HG03442 (cell line): ENCODE results near the gene METTL17.
A peak's percentile ranks its signal among the peaks of the same experiment; 100 is the strongest.
"Not testable (repeated sequence)": the region's sequence is repeated elsewhere in the genome, so short reads cannot be mapped to it uniquely, and the experiment has no call there.

Experiments used
- ATAC-seq: cut with Tn5 transposase; IDR thresholded peaks from one replicate; pipeline ENCODE4 v1.9.1; 2021; ENCODE audit warnings: mild to moderate bottlenecking, moderate library complexity; ENCODE audit not compliant: unreplicated experiment

METTL17 gene

GRCh38 chr14:20989787-20990600 lies at the start of gene METTL17:
METTL17 (plus strand) TSS chr14:20989980; CDS start chr14:20990003, 23 bp downstream.
- peak; percentile 97 for ATAC-seq

- not testable (repeated sequence) for ATAC-seq
Measured at GRCh38 chr14:20945146-20945545, 44.6 kb upstream of the METTL17 start.

GRCh38 chr14:20946707-20947106 lies 43.1 kb upstream of the METTL17 start:
- not testable (repeated sequence) for ATAC-seq

- ATAC-seq, result not testable (repeated sequence)
Measured at GRCh38 chr14:20954736-20955537, 34.8 kb upstream of the METTL17 start, which contains the start of gene RNASE2. RNASE2 (plus strand) TSS chr14:20955487; CDS start chr14:20955772, 285 bp downstream.

GRCh38 chr14:20955538-20955873 lies 34.3 kb upstream of the METTL17 start:
- not testable (repeated sequence) for ATAC-seq

GRCh38 chr14:20956376-20956976 lies 33.3 kb upstream of the METTL17 start:
- no peak for ATAC-seq

- not testable (repeated sequence) for ATAC-seq
Measured at GRCh38 chr14:20958946-20959345, 30.8 kb upstream of the METTL17 start.

- ATAC-seq, result no peak
Measured at GRCh38 chr14:20969336-20969735, 20.4 kb upstream of the METTL17 start.

- ATAC-seq, result peak; percentile 14
Measured at GRCh38 chr14:20970647-20970982, 19.2 kb upstream of the METTL17 start.

GRCh38 chr14:20970983-20971704 lies 18.6 kb upstream of the METTL17 start:
- peak; percentile 93 for ATAC-seq

- ATAC-seq, result no peak
Measured at GRCh38 chr14:20971705-20972021, 18.1 kb upstream of the METTL17 start.

- no peak for ATAC-seq
Measured at GRCh38 chr14:20973501-20973900, 16.3 kb upstream of the METTL17 start.

GRCh38 chr14:20976291-20976690 lies 13.5 kb upstream of the METTL17 start:
- no peak for ATAC-seq

GRCh38 chr14:20978687-20979086 lies 11.1 kb upstream of the METTL17 start:
- ATAC-seq, result no peak

GRCh38 chr14:20980906-20981305 lies 8.9 kb upstream of the METTL17 start:
- no peak for ATAC-seq

GRCh38 chr14:20982646-20983369 lies 7.0 kb upstream of the METTL17 start:
- no peak for ATAC-seq

GRCh38 chr14:20985650-20986049 lies 4.1 kb upstream of the METTL17 start:
- not testable (repeated sequence) for ATAC-seq

GRCh38 chr14:20986811-20987210 lies 3.0 kb upstream of the METTL17 start:
- ATAC-seq, result no peak

- no peak for ATAC-seq
Measured at GRCh38 chr14:20988717-20989470, 886 bp upstream of the METTL17 start.

GRCh38 chr14:20989471-20989786 lies 351 bp upstream of the METTL17 start:
- ATAC-seq, result no peak
